GM23338 (cell line): ENCODE data around the gene C5orf22.

Experiments
- CREB1 ChIP-seq: fragments of 250-450 bp; sonication (Bioruptor Pico); IDR thresholded peaks from 2 replicates; pipeline ENCODE4 v1.5.0; 2020; ENCODE audit warnings: low read depth, mild to moderate bottlenecking, moderate library complexity
- EZH2 ChIP-seq: fragments of 200-600 bp; sonication (generic); IDR thresholded peaks from one replicate; pipeline ENCODE4 v1.8.0; 2017; ENCODE audit warnings: antibody characterized with exemption, mild to moderate bottlenecking, low read depth; ENCODE audit not compliant: unreplicated experiment
- EZH2phosphoT487 ChIP-seq: fragments of 200-600 bp; sonication (generic); IDR thresholded peaks from one replicate; pipeline ENCODE4 v1.8.1; 2018; ENCODE audit warnings: antibody characterized with exemption; ENCODE audit not compliant: unreplicated experiment
- JUNB ChIP-seq: IDR thresholded peaks from one replicate; pipeline ENCODE4 v1.6.1; 2016; ENCODE audit warnings: antibody characterized with exemption; ENCODE audit not compliant: unreplicated experiment
- NANOG ChIP-seq: IDR thresholded peaks from 2 replicates; pipeline ENCODE4 v1.6.1; 2016; ENCODE audit warnings: antibody characterized with exemption, borderline replicate concordance
- POLR2AphosphoS5 ChIP-seq: IDR thresholded peaks from 2 replicates; pipeline ENCODE4 v1.6.1; 2016; ENCODE audit warnings: antibody characterized with exemption, low read depth
- REST ChIP-seq: IDR thresholded peaks from one replicate; pipeline ENCODE4 v1.6.1; 2018; ENCODE audit warnings: antibody characterized with exemption; ENCODE audit not compliant: unreplicated experiment
- ZNF331 ChIP-seq: fragments of 250-450 bp; sonication (Bioruptor Pico); IDR thresholded peaks from 2 replicates; pipeline ENCODE4 v1.5.0; 2020; ENCODE audit warnings: low read depth, mild to moderate bottlenecking, moderate library complexity
- ZNF462 ChIP-seq: fragments of 250-450 bp; sonication (Bioruptor Pico); IDR thresholded peaks from 2 replicates; pipeline ENCODE4 v1.5.0; 2020; ENCODE audit warnings: mild to moderate bottlenecking, moderate library complexity
- TF ChIP-seq, protein P1 (sequence below), 2 experiments: fragments of 200-600 bp in 1 of 2; sonication (generic) in 1 of 2; conservative IDR thresholded peaks; 2 replicates each; pipeline versions ENCODE4 v1.5.1 to v1.6.1; 2016 to 2017; ENCODE audit warnings: antibody characterized with exemption in 2 of 2, low read depth in 2 of 2, mild to moderate bottlenecking in 2 of 2, moderate library complexity in 1 of 2

DNA sequence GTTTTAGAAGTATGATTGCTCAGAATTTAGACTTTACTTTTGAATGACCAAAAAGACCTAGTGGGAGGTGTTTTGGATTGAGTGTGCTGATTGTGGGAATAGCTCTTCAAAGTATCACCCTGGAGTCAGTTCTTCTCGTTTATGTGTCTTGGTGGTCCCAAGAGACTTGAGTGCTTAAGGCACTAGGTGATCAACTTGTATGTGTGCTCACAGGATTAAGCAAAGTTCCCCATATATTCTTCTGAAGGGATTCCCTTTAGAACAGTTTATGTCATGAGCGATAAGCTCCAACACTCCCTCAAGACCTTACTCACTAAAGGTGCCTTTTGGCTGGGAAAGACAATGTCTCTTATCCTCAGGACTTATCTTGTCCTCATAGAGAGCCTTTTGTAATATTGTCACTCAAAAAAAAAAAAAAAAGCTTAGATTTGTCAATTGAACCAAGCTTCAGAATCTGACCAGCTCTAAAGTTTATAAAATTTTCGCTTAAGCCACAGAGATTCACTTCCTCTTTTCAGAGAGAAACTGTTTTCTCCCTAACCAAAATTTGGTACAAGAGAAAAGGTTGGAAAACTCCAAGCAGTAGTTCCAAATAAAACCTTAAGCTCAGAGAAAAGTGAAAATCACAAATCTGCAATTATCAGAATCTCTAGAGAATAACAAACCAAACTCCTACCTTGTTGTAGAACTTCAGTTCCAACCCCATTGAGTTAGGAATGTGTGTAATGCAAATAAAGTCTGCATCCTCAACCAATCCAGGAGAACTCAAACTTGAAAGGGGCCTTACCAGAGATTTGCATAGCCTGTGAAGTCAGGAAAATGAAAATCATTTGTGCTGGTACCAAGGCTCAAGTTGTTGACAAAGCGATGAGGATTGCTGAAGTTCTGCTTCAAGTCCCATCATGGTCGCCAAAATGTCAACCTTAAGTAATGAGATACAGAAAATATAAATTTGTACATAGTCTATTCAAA lies 66.8 kb downstream of the C5orf22 start:
- no peak for TF ChIP-seq EZH2
- TF ChIP-seq, protein P1, sequence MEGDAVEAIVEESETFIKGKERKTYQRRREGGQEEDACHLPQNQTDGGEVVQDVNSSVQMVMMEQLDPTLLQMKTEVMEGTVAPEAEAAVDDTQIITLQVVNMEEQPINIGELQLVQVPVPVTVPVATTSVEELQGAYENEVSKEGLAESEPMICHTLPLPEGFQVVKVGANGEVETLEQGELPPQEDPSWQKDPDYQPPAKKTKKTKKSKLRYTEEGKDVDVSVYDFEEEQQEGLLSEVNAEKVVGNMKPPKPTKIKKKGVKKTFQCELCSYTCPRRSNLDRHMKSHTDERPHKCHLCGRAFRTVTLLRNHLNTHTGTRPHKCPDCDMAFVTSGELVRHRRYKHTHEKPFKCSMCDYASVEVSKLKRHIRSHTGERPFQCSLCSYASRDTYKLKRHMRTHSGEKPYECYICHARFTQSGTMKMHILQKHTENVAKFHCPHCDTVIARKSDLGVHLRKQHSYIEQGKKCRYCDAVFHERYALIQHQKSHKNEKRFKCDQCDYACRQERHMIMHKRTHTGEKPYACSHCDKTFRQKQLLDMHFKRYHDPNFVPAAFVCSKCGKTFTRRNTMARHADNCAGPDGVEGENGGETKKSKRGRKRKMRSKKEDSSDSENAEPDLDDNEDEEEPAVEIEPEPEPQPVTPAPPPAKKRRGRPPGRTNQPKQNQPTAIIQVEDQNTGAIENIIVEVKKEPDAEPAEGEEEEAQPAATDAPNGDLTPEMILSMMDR (conservative IDR thresholded peaks at IDR 0.05; ENCODE audit: low read depth in 2 of 2), result no peak
- no peak for TF ChIP-seq EZH2phosphoT487
- TF ChIP-seq REST, result no peak
- no peak for TF ChIP-seq POLR2AphosphoS5
- TF ChIP-seq NANOG, result no peak
- TF ChIP-seq CREB1 (CRISPR knock-in tag), result no peak
- no peak for TF ChIP-seq JUNB
- no peak for TF ChIP-seq ZNF462 (CRISPR knock-in tag)
- TF ChIP-seq ZNF331 (CRISPR knock-in tag), result no peak
